Fibroblast of villous mesenchyme (primary cell): Measurements from ENCODE around the gene PTPRN2. TPM values are rescaled to one million over a fixed set of nuclear protein-coding genes. Genes with fewer than 3 reads are reported as not detected.

Experiments used
- DNase-seq: peaks from one replicate; pipeline ENCODE4 v3.0.0-alpha.2; 2010; ENCODE audit warnings: low read depth
- H3K4me3 ChIP-seq: 2 replicates; pipeline ENCODE4 v1.5.1; 2011; ENCODE audit warnings: low read depth, mild to moderate bottlenecking, low read length
- total RNA-seq: library from RNA; depleted of rRNA; stranded (reverse); fragments of >200 nt; gene quantifications from 2 replicates; pipeline ENCODE4 v1.2.3, GENCODE V29; 2012
- TF ChIP-seq, protein P1 (sequence below): IDR thresholded peaks from 2 replicates; pipeline ENCODE4 v1.5.1; 2012; ENCODE audit warnings: low read depth, mild to moderate bottlenecking, low read length; ENCODE audit not compliant: insufficient read depth

Gene PTPRN2
- total RNA-seq, 1 donor, result not detected

DNA sequence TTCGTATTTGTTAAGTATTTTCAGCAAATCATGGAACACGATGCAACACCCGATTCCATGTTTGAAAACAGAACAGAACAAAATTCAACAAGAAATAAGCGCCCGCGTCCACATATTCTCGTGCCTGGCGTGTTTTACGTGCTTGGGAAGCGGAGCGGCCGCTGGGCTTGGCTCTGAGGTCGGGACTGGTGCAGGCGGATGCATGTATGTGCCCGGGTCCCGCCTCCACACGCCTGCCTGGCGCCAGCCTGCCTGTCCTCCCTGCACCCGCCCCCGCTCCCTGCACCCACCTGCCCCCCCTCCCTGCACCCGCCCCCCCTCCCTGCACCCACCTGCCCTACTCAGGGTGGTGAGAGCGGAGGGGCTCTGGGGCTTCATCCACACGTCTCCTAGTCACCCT, 796.4 kb downstream of the PTPRN2 start:
- no peak for DNase-seq
- TF ChIP-seq, protein P1, sequence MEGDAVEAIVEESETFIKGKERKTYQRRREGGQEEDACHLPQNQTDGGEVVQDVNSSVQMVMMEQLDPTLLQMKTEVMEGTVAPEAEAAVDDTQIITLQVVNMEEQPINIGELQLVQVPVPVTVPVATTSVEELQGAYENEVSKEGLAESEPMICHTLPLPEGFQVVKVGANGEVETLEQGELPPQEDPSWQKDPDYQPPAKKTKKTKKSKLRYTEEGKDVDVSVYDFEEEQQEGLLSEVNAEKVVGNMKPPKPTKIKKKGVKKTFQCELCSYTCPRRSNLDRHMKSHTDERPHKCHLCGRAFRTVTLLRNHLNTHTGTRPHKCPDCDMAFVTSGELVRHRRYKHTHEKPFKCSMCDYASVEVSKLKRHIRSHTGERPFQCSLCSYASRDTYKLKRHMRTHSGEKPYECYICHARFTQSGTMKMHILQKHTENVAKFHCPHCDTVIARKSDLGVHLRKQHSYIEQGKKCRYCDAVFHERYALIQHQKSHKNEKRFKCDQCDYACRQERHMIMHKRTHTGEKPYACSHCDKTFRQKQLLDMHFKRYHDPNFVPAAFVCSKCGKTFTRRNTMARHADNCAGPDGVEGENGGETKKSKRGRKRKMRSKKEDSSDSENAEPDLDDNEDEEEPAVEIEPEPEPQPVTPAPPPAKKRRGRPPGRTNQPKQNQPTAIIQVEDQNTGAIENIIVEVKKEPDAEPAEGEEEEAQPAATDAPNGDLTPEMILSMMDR, result no peak
- no peak overlapping the region for H3K4me3 ChIP-seq

DNA sequence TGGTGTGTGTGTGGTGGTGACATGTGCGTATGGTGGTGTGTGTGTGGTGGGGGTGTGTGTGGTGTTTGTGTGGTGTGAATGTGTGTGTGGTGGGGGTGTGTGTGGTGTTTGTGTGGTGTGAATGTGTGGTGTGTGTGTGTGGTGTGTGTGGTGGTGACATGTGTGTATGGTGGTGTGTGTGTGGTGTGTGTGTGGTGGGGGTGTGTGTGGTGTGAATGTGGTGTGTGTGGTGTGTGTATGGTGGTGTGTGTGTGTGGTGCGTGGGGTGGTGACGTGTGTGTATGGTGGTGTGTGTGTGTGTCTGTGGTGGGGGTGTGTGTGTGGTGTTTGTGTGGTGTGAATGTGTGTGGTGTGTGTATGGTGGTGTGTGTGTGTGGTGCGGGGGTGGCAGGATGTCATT, 797.7 kb downstream of the PTPRN2 start:
- no peak for DNase-seq

DNA sequence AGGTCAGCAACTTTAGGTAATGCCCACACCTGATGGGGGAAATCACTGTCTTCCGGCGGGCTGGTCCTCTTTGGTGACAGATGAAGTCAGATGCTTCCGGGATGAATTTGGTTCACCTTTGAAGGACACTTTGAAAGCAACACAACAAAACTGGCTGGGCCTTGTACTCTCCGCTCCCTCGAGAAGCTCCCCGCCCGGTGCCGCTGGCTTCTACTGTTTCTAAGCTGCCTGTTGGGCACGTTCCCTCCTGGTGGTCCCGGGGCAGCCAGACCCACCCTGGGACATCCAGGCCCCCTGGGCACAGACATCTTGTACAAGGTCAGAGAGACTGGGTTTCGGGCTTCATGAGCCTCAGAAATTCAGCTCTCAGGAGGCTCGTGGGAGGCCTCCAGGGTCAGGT, 798.5 kb downstream of the PTPRN2 start:
- H3K4me3 ChIP-seq, result no peak overlapping the region
- no peak for DNase-seq
- TF ChIP-seq, protein P1, result no peak

More for the DNA sequence above, 797.7 kb downstream of the PTPRN2 start:
- TF ChIP-seq, protein P1, result no peak
- H3K4me3 ChIP-seq, result no peak overlapping the region

DNA sequence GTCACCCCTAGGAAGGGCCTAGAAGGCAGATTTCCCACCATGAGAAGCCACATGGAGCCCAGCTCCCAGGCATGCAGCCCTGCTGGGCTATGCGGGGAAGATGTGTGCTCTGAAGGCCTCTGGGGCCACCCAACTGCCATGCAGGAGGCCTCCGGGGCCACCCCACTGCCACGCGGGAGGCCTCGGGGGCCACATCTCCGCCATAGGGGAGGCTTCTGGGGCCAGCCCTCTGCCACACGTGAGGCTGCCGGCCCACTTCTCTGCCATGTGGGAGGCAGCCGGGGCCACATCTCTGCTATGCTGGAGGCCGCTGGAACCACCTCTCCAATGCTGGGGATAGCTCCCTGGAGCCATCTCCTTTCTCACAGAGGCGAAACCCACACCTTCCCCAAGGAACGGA, 799.0 kb downstream of the PTPRN2 start:
- no peak overlapping the region for H3K4me3 ChIP-seq
- TF ChIP-seq, protein P1, result no peak
- DNase-seq, result no peak

DNA sequence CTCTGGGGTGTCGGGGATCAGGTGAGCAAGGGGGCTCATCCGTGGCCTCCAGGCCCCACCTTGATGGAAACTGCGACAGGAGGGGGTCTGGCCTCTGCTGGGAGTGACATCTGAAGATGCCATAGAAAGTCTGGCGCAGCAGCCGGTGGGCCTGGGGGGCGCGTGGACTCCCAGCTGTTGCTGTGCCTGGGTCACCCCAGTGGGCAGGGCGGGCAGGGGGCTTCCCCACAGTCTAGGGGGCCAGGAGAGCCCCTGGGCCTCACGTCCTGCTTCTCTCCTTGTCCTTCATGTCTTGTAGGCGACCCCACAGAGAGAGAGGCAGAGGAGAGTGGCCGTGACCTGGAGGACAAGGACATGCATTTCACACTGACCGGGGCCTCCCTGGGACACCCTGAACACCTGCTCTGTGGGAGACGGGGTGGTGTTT, 800.3 kb downstream of the PTPRN2 start:
- no peak overlapping the region for H3K4me3 ChIP-seq
- TF ChIP-seq, protein P1, result no peak
- DNase-seq, result no peak

DNA sequence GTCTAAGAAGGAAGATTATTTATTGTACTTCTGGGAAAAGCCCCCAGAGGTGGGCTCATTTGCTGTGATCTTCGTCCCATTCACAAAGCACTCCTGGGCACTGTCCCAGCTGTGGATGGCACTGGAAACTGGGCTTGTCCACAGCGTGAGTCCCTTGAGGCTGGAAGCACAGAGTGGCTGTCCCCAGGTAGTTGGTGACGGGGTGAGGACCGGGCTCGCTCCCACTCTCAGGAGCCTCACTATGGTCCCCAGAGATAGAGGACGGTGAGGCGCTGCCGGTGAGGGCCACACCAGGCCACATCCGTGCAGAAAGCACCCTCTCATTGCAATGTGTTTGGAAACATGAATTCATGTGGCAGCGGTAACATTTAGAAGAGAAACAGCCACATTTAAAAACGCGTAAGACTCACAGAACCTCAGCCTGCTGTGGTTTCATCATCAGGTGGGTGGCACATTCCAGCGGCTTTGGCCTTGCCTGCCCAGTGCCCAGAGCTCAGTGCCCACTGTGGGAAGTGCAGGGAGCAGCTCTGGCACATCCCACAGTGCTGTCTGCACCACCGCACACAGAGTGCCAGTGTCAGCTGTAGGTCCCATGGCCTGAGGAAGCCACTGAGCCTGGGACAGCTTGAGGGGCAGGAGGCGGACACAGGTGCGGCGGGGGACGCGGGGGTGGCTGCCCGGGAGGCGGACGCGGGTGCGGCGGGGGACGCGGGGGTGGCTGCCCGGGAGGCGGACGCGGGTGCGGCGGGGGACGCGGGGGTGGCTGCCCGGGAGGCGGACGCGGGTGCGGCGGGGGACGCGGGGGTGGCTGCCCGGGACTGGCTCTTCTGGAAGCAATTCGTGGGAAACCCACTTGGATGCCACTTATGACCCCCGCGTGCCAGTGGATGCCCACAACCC, 801.0 kb downstream of the PTPRN2 start:
- no peak for DNase-seq
- TF ChIP-seq, protein P1, result no peak
- no peak overlapping the region for H3K4me3 ChIP-seq
